ENCODE measurements around the gene PHKB. TPM values are rescaled to one million over a fixed set of nuclear protein-coding genes. Genes with fewer than 3 reads are reported as not detected.

PHKB gene
- total and polyA plus RNA-seq, 2 donors (not counting 1 experiment from before 2014, with no cell fraction given) = 50.4 to 223 TPM

- H3K27ac Mint-ChIP-seq = no peak overlapping the region
- Histone ChIP-seq H2AFZ (ENCODE audit: insufficient read depth, low read depth, low read length, poor library complexity, severe bottlenecking) (no peak overlapping the region), H3K9me3 (ENCODE audit: control extremely low read depth in 1 of 3, control insufficient read depth in 2 of 3, insufficient read depth in 1 of 3, low read length in 2 of 3) (no peaks in the 10 kb centered on the region), H3K79me2 (ENCODE audit: control insufficient read depth, insufficient read depth, low read length) (peaks cover 93% of the 10 kb centered on the region), H3K4me2 (replicated peaks; ENCODE audit: low read depth, low read length, poor library complexity, severe bottlenecking) (no peak overlapping the region), H3K27me3 (replicated peaks in 1 of 4; ENCODE audit: control extremely low read depth in 1 of 4, control insufficient read depth in 3 of 4, insufficient read depth in 4 of 4, low read length in 3 of 4) (no peaks in the 10 kb centered on the region), H4K20me1 (ENCODE audit: control insufficient read depth, insufficient read depth, low read length, poor library complexity, severe bottlenecking) (peaks cover 13% of the 10 kb centered on the region), H3K4me1 (ENCODE audit: control insufficient read depth in 2 of 2, insufficient read depth in 2 of 2, low read length in 2 of 2) (peaks cover 23 to 42% of the 10 kb centered on the region in 2 donors), H3K27ac (ENCODE audit: low read length in 2 of 2) (no peak overlapping the region), H3K9ac (ENCODE audit: low read length) (no peak overlapping the region), H3K4me3 (ENCODE audit: control extremely low read depth in 1 of 5, extremely low read depth in 1 of 5, insufficient read depth in 1 of 5, low read depth in 2 of 5, low read length in 4 of 5) (no peak overlapping the region), H3K36me3 (replicated peaks in 1 of 2; ENCODE audit: control extremely low read depth in 1 of 2, control insufficient read depth in 1 of 2, extremely low read depth in 1 of 2, insufficient read depth in 2 of 2, low read length in 1 of 2) (peaks cover 2 to 8% of the 10 kb centered on the region in 2 experiments)
- peaks cover 74% of the 10 kb centered on the region for H3K4me1 Mint-ChIP-seq
- DNase-seq = no peak
- peak overlapping the region; percentile 10 for H3K4me3 Mint-ChIP-seq
- ChIA-PET CTCF (interaction anchor here (0.9 to 2.3 kb wide), 3 partner anchors 12 to 169 kb away, joined by 3 to 7 read pairs (median 3); no protein-coding TSS in a partner anchor), POLR2A (no interaction called here)
- H3K9me3 Mint-ChIP-seq (ENCODE audit: insufficient read depth) = no peaks in the 10 kb centered on the region
- no peak for ATAC-seq (ENCODE audit: low read depth)
- H3K27me3 Mint-ChIP-seq = no peaks in the 10 kb centered on the region
- no CpG with 5 or more reads among the region's 2 CpGs for WGBS (ENCODE audit: insufficient coverage)
- intact Hi-C loops (cut with micrococcal nuclease) = no loop called here
- TF ChIP-seq EZH2 (IDR thresholded peaks at IDR 0.05; ENCODE audit: borderline replicate concordance, insufficient read depth, low read depth, low read length, poor library complexity, severe bottlenecking) (no peak), CTCF (IDR thresholded peaks at IDR 0.05) (no peak)
Measured at GRCh38 chr16:47465919-47466630, 4.9 kb downstream of the PHKB start.

- H3K79me2 ChIP-seq (ENCODE audit: control insufficient read depth, insufficient read depth, low read length) = peaks cover 93% of the 10 kb centered on the region
- no peak overlapping the region for H2AFZ ChIP-seq (ENCODE audit: insufficient read depth, low read depth, low read length, poor library complexity, severe bottlenecking)
- 100% methylated on average over 1 of the region's 2 CpGs for WGBS (ENCODE audit: insufficient coverage)
- peaks cover 15 to 36% of the 10 kb centered on the region in 2 donors for H3K4me1 ChIP-seq (ENCODE audit: control insufficient read depth in 2 of 2, insufficient read depth in 2 of 2, low read length in 2 of 2)
- peaks cover 2 to 10% of the 10 kb centered on the region in 2 experiments for H3K36me3 ChIP-seq (replicated peaks in 1 of 2; ENCODE audit: control extremely low read depth in 1 of 2, control insufficient read depth in 1 of 2, extremely low read depth in 1 of 2, insufficient read depth in 2 of 2, low read length in 1 of 2)
- H3K4me2 ChIP-seq (replicated peaks; ENCODE audit: low read depth, low read length, poor library complexity, severe bottlenecking) = no peak overlapping the region
- CTCF ChIA-PET = interaction anchor here (1.5 to 2.3 kb wide), 2 partner anchors 11 to 27 kb away, joined by 3 to 7 read pairs; no protein-coding TSS in a partner anchor
- H3K4me3 Mint-ChIP-seq = no peak overlapping the region
- no peak overlapping the region for H3K27ac Mint-ChIP-seq
- H3K9me3 Mint-ChIP-seq (ENCODE audit: insufficient read depth) = no peaks in the 10 kb centered on the region
- TF ChIP-seq EZH2 (IDR thresholded peaks at IDR 0.05; ENCODE audit: borderline replicate concordance, insufficient read depth, low read depth, low read length, poor library complexity, severe bottlenecking) (no peak), CTCF (IDR thresholded peaks at IDR 0.05) (no peak)
- H3K27ac ChIP-seq (ENCODE audit: low read length in 2 of 2) = no peak overlapping the region
- no peaks in the 10 kb centered on the region for H3K27me3 ChIP-seq (replicated peaks in 1 of 4; ENCODE audit: control extremely low read depth in 1 of 4, control insufficient read depth in 3 of 4, insufficient read depth in 4 of 4, low read length in 3 of 4)
- H4K20me1 ChIP-seq (ENCODE audit: control insufficient read depth, insufficient read depth, low read length, poor library complexity, severe bottlenecking) = peaks cover 16% of the 10 kb centered on the region
- no peaks in the 10 kb centered on the region for H3K27me3 Mint-ChIP-seq
- DNase-seq (no peak), ATAC-seq (ENCODE audit: low read depth) (no peak)
- H3K9me3 ChIP-seq (ENCODE audit: control extremely low read depth in 1 of 3, control insufficient read depth in 2 of 3, insufficient read depth in 1 of 3, low read length in 2 of 3) = no peaks in the 10 kb centered on the region
- POLR2A ChIA-PET = no interaction called here
- H3K4me1 Mint-ChIP-seq = peaks cover 68% of the 10 kb centered on the region
- intact Hi-C loops (cut with micrococcal nuclease) = no loop called here
- no peak overlapping the region for H3K9ac ChIP-seq (ENCODE audit: low read length)
- no peak overlapping the region for H3K4me3 ChIP-seq (ENCODE audit: control extremely low read depth in 1 of 5, extremely low read depth in 1 of 5, insufficient read depth in 1 of 5, low read depth in 2 of 5, low read length in 4 of 5)
Measured at GRCh38 chr16:47467501-47467900, 6.4 kb downstream of the PHKB start.

All from B cell (primary cell).